Neural progenitor cell (in vitro differentiated cells): ENCODE data around the gene RAB11FIP5. TPM values are rescaled to one million over a fixed set of nuclear protein-coding genes. Genes with fewer than 3 reads are reported as not detected.

Experiments
- DNase-seq: peaks from one replicate; pipeline ENCODE4 v3.0.0-alpha.2; 2016; ENCODE audit warnings: low spot score
- H2AFZ ChIP-seq: fragments of 200-600 bp; sonication (generic); replicated peaks from 2 replicates; pipeline ENCODE4 v1.6.1; 2016; ENCODE audit warnings: antibody characterized with exemption
- H3F3A ChIP-seq: fragments of 200-600 bp; sonication (generic); 2 replicates; pipeline ENCODE4 v1.6.1; 2016; ENCODE audit warnings: antibody characterized with exemption, low read depth
- H3K27ac ChIP-seq: fragments of 200-600 bp; sonication (generic); 2 replicates; pipeline ENCODE4 v1.5.1; 2016; ENCODE audit warnings: mild to moderate bottlenecking
- H3K27me3 ChIP-seq: fragments of 200-600 bp; sonication (generic); 2 replicates; pipeline ENCODE4 v1.6.1; 2016; ENCODE audit warnings: mild to moderate bottlenecking, moderate library complexity
- H3K36me3 ChIP-seq: fragments of 200-600 bp; sonication (generic); 2 replicates; pipeline ENCODE4 v1.5.1; 2016
- H3K4me1 ChIP-seq: fragments of 200-600 bp; sonication (generic); 2 replicates; pipeline ENCODE4 v1.6.1; 2016; ENCODE audit warnings: mixed run types
- H3K4me2 ChIP-seq: fragments of 200-600 bp; sonication (generic); 2 replicates; pipeline ENCODE4 v1.6.1; 2016
- H3K4me3 ChIP-seq: fragments of 200-600 bp; sonication (generic); 2 replicates; pipeline ENCODE4 v1.5.1; 2016
- H3K79me2 ChIP-seq: fragments of 200-600 bp; sonication (generic); 2 replicates; pipeline ENCODE4 v1.6.1; 2016; ENCODE audit warnings: low read depth
- H3K9ac ChIP-seq: fragments of 200-600 bp; sonication (generic); 2 replicates; pipeline ENCODE4 v1.6.1; 2016
- H3K9me3 ChIP-seq: fragments of 200-600 bp; sonication (generic); 2 replicates; pipeline ENCODE4 v1.5.1; 2016; ENCODE audit warnings: low read depth
- H4K20me1 ChIP-seq: fragments of 200-600 bp; sonication (generic); 2 replicates; pipeline ENCODE4 v1.6.1; 2016; ENCODE audit warnings: low read depth
- H3K27ac Mint-ChIP-seq: 3 replicates; pipeline ENCODE4 v1.8.0; 2021; ENCODE audit warnings: mixed read lengths
- H3K27me3 Mint-ChIP-seq: 2 replicates; pipeline ENCODE4 v1.8.0; 2022; ENCODE audit warnings: low read depth, mild to moderate bottlenecking, inconsistent platforms, moderate library complexity, mixed read lengths; ENCODE audit not compliant: insufficient read depth
- H3K36me3 Mint-ChIP-seq: 3 replicates; pipeline ENCODE4 v1.8.0; 2021; ENCODE audit warnings: mixed read lengths
- H3K4me1 Mint-ChIP-seq: 3 replicates; pipeline ENCODE4 v1.8.0; 2021; ENCODE audit warnings: mixed read lengths
- H3K4me3 Mint-ChIP-seq: 3 replicates; pipeline ENCODE4 v1.8.0; 2021; ENCODE audit warnings: mild to moderate bottlenecking, moderate library complexity, mixed read lengths
- H3K9me3 Mint-ChIP-seq: 3 replicates; pipeline ENCODE4 v1.8.0; 2020; ENCODE audit warnings: mixed read lengths
- CTCF ChIP-seq: fragments of 200-600 bp; sonication (generic); IDR thresholded peaks from 2 replicates; pipeline ENCODE4 v1.5.1; 2017; ENCODE audit warnings: antibody characterized with exemption, mild to moderate bottlenecking
- EZH2 ChIP-seq: fragments of 200-600 bp; sonication (generic); IDR thresholded peaks from 2 replicates; pipeline ENCODE4 v1.6.1; 2017; ENCODE audit warnings: antibody characterized with exemption, mild to moderate bottlenecking, moderate library complexity
- EZH2phosphoT487 ChIP-seq: fragments of 200-600 bp; sonication (generic); IDR thresholded peaks from 2 replicates; pipeline ENCODE4 v1.6.1; 2017; ENCODE audit warnings: antibody characterized with exemption
- total RNA-seq: library from RNA; depleted of rRNA; stranded (reverse); fragments of >200 nt; gene quantifications from 2 replicates; pipeline ENCODE4 v1.2.3, GENCODE V29; 2015; ENCODE audit warnings: low replicate concordance

Gene RAB11FIP5
- total RNA-seq, 1 donor from 2014 or later, result 4.2 TPM

GRCh38 chr2:73074110-73075069 lies 38.4 kb downstream of the RAB11FIP5 start:
- H3K27ac ChIP-seq, result no peak overlapping the region
- H3K4me1 ChIP-seq, result peaks cover 9% of the 10 kb centered on the region
- Mint-ChIP-seq H3K27me3 (peaks cover 5% of the 10 kb centered on the region), H3K4me1 (peaks cover 14% of the 10 kb centered on the region), H3K4me3 (no peak overlapping the region), H3K9me3 (no peaks in the 10 kb centered on the region), H3K27ac (no peak overlapping the region), H3K36me3 (peaks cover 3% of the 10 kb centered on the region)
- DNase-seq, result no peak
- no peaks in the 10 kb centered on the region for H4K20me1 ChIP-seq
- no peak overlapping the region for H2AFZ ChIP-seq
- H3K9ac ChIP-seq, result no peak overlapping the region
- H3K4me3 ChIP-seq, result no peak overlapping the region
- no peaks in the 10 kb centered on the region for H3K9me3 ChIP-seq
- no peak overlapping the region for H3K4me2 ChIP-seq
- no peak for TF ChIP-seq CTCF
- no peak for TF ChIP-seq EZH2
- TF ChIP-seq EZH2phosphoT487, result no peak
- H3K36me3 ChIP-seq, result no peaks in the 10 kb centered on the region
- peaks cover 5% of the 10 kb centered on the region for H3F3A ChIP-seq
- H3K79me2 ChIP-seq, result no peaks in the 10 kb centered on the region
- peaks cover 28% of the 10 kb centered on the region for H3K27me3 ChIP-seq

GRCh38 chr2:73072416-73072815 lies 40.3 kb downstream of the RAB11FIP5 start:
- peak overlapping the region; percentile 46 for H3K27ac Mint-ChIP-seq

GRCh38 chr2:73072129-73072395 lies 40.7 kb downstream of the RAB11FIP5 start:
- Mint-ChIP-seq H3K4me3 (peak overlapping the region; percentile 92), H3K27me3 (peaks cover 7% of the 10 kb centered on the region), H3K4me1 (peaks cover 25% of the 10 kb centered on the region), H3K9me3 (no peaks in the 10 kb centered on the region), H3K27ac (peak overlapping the region; percentile 46), H3K36me3 (peaks cover 6% of the 10 kb centered on the region)
- Histone ChIP-seq H3K9me3 (no peaks in the 10 kb centered on the region), H3K9ac (no peak overlapping the region), H3K27me3 (peaks cover 38% of the 10 kb centered on the region), H4K20me1 (no peaks in the 10 kb centered on the region), H3K4me3 (peak overlapping the region; percentile 71), H3K4me2 (peak overlapping the region; percentile 90), H3K27ac (no peak overlapping the region), H3F3A (peaks cover 5% of the 10 kb centered on the region), H3K79me2 (no peaks in the 10 kb centered on the region), H3K4me1 (peaks cover 9% of the 10 kb centered on the region), H3K36me3 (no peaks in the 10 kb centered on the region), H2AFZ (peak overlapping the region; percentile 83)
- DNase-seq, result no peak
- TF ChIP-seq EZH2phosphoT487, result no peak
- no peak for TF ChIP-seq CTCF
- no peak for TF ChIP-seq EZH2

More at GRCh38 chr2:73072416-73072815, 40.3 kb downstream of the RAB11FIP5 start:
- Mint-ChIP-seq H3K9me3 (no peaks in the 10 kb centered on the region), H3K4me1 (peaks cover 25% of the 10 kb centered on the region), H3K4me3 (peak overlapping the region; percentile 92), H3K27me3 (peaks cover 7% of the 10 kb centered on the region), H3K36me3 (peaks cover 4% of the 10 kb centered on the region)
- Histone ChIP-seq H3K79me2 (no peaks in the 10 kb centered on the region), H2AFZ (peak overlapping the region; percentile 83), H4K20me1 (no peaks in the 10 kb centered on the region), H3K4me3 (peak overlapping the region; percentile 71), H3K9me3 (no peaks in the 10 kb centered on the region), H3K4me1 (peaks cover 9% of the 10 kb centered on the region), H3K9ac (no peak overlapping the region), H3K4me2 (peak overlapping the region; percentile 90), H3K36me3 (no peaks in the 10 kb centered on the region), H3F3A (peaks cover 5% of the 10 kb centered on the region), H3K27me3 (peaks cover 38% of the 10 kb centered on the region), H3K27ac (no peak overlapping the region)
- DNase-seq, result no peak
- TF ChIP-seq CTCF (no peak), EZH2 (no peak), EZH2phosphoT487 (no peak)
